Mesothelial cell of epicardium (in vitro differentiated cells): ENCODE results near the gene COX6B1. TPM values are rescaled to one million over a fixed set of nuclear protein-coding genes. Genes with fewer than 3 reads are reported as not detected.
"Not testable (repeated sequence)": the region's sequence is repeated elsewhere in the genome, so short reads cannot be mapped to it uniquely, and the experiment has no call there.

Experiments used
- DNase-seq, 2 experiments: peaks; one replicate each; pipeline ENCODE4 v3.0.0; 2021; ENCODE audit warnings: low spot score in 2 of 2; ENCODE audit not compliant: unreplicated experiment in 2 of 2
- H3K27ac Mint-ChIP-seq: 2 replicates; pipeline ENCODE4 v1.8.0; 2021; ENCODE audit warnings: mixed read lengths
- H3K27me3 Mint-ChIP-seq: 2 replicates; pipeline ENCODE4 v1.8.0; 2021; ENCODE audit warnings: low read depth, mixed read lengths
- H3K36me3 Mint-ChIP-seq: 2 replicates; pipeline ENCODE4 v1.8.0; 2021; ENCODE audit warnings: mixed read lengths
- H3K4me1 Mint-ChIP-seq: 2 replicates; pipeline ENCODE4 v1.8.0; 2021; ENCODE audit warnings: mixed read lengths
- H3K4me3 Mint-ChIP-seq: 2 replicates; pipeline ENCODE4 v1.8.0; 2021; ENCODE audit warnings: mild to moderate bottlenecking, moderate library complexity, mixed read lengths
- H3K9me3 Mint-ChIP-seq: 2 replicates; pipeline ENCODE4 v1.8.0; 2021; ENCODE audit warnings: mixed read lengths
- CTCF ChIP-seq: fragments of 200-600 bp; sonication (generic); IDR thresholded peaks from one replicate; pipeline ENCODE4 v1.5.0; 2021; ENCODE audit warnings: antibody characterized with exemption; ENCODE audit not compliant: unreplicated experiment
- total RNA-seq: library from RNA; stranded (reverse); gene quantifications from 3 replicates; pipeline ENCODE4 v1.2.1, GENCODE V29; 2021

Gene COX6B1
- total RNA-seq, 1 donor from 2014 or later = 284 TPM

- peaks cover 25% of the 10 kb centered on the region for H3K4me1 Mint-ChIP-seq
- TF ChIP-seq CTCF = no peak
- H3K4me3 Mint-ChIP-seq = no peak overlapping the region
- no peaks in the 10 kb centered on the region for H3K27me3 Mint-ChIP-seq
- H3K36me3 Mint-ChIP-seq = peaks cover under 1% of the 10 kb centered on the region
- no peak overlapping the region for H3K27ac Mint-ChIP-seq
- DNase-seq = no peak
- no peaks in the 10 kb centered on the region for H3K9me3 Mint-ChIP-seq
Measured at GRCh38 chr19:35645680-35646511, 2.2 kb upstream of the COX6B1 start.

GRCh38 chr19:35650581-35650980, 2.5 kb downstream of the COX6B1 start:
- no peak overlapping the region for H3K4me3 Mint-ChIP-seq
- H3K4me1 Mint-ChIP-seq = peaks cover 9% of the 10 kb centered on the region
- H3K36me3 Mint-ChIP-seq = peaks cover 18% of the 10 kb centered on the region
- H3K9me3 Mint-ChIP-seq = no peaks in the 10 kb centered on the region
- DNase-seq = no peak
- H3K27me3 Mint-ChIP-seq = no peaks in the 10 kb centered on the region
- H3K27ac Mint-ChIP-seq = no peak overlapping the region
- TF ChIP-seq CTCF = no peak

GRCh38 chr19:35654828-35655227, 6.7 kb downstream of the COX6B1 start:
- H3K9me3 Mint-ChIP-seq, DNase-seq, H3K4me1 Mint-ChIP-seq, H3K27me3 Mint-ChIP-seq, H3K4me3 Mint-ChIP-seq, H3K27ac Mint-ChIP-seq: not testable (repeated sequence)
- H3K36me3 Mint-ChIP-seq = peaks cover 33% of the 10 kb centered on the region

- no peaks in the 10 kb centered on the region for H3K9me3 Mint-ChIP-seq
- no peak for TF ChIP-seq CTCF
- no peak overlapping the region for H3K4me3 Mint-ChIP-seq
- no peak overlapping the region for H3K27ac Mint-ChIP-seq
- no peak for DNase-seq
- H3K36me3 Mint-ChIP-seq = peaks cover 35% of the 10 kb centered on the region
- H3K27me3 Mint-ChIP-seq = no peaks in the 10 kb centered on the region
- H3K4me1 Mint-ChIP-seq = no peaks in the 10 kb centered on the region
Measured at GRCh38 chr19:35655600-35655999, 7.5 kb downstream of the COX6B1 start.

- peaks cover 36% of the 10 kb centered on the region for H3K36me3 Mint-ChIP-seq
- H3K27ac Mint-ChIP-seq = no peak overlapping the region
- H3K27me3 Mint-ChIP-seq = no peaks in the 10 kb centered on the region
- no peak overlapping the region for H3K4me3 Mint-ChIP-seq
- no peaks in the 10 kb centered on the region for H3K4me1 Mint-ChIP-seq
- no peaks in the 10 kb centered on the region for H3K9me3 Mint-ChIP-seq
- TF ChIP-seq CTCF = no peak
- no peak for DNase-seq
Measured at GRCh38 chr19:35656700-35657099, 8.6 kb downstream of the COX6B1 start.

- TF ChIP-seq CTCF = peak; percentile 21
- H3K4me3 Mint-ChIP-seq = no peak overlapping the region
- peaks cover 3% of the 10 kb centered on the region for H3K9me3 Mint-ChIP-seq
- no peaks in the 10 kb centered on the region for H3K4me1 Mint-ChIP-seq
- peaks cover 42% of the 10 kb centered on the region for H3K36me3 Mint-ChIP-seq
- no peak overlapping the region for H3K27ac Mint-ChIP-seq
- no peak for DNase-seq
- no peaks in the 10 kb centered on the region for H3K27me3 Mint-ChIP-seq
Measured at GRCh38 chr19:35657904-35658700, 10.0 kb downstream of the COX6B1 start.
